Measurements from ENCODE around the gene LRRTM4. TPM values are rescaled to one million over a fixed set of nuclear protein-coding genes. Genes with fewer than 3 reads are reported as not detected.

LRRTM4 gene
- total and polyA plus RNA-seq, 2 donors (not counting 1 experiment from before 2014, with no cell fraction given): not detected

DNA sequence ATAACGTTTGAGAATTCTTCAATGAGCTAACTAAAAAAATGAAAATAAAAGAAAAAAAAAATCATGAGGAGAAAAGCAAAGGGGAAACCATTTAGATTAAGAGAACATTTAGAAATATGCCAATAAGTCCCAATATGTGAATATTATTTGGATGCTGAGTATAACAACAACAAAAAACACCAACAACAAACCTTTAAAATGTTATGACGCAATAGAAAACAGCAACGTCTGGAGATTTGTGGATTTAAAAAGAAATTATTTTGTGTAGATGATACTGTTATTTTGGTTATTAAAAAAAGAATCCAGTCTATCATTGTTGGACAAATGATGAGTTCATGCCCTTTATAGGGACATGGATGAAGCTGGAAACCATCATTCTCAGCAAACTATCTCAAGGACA lies 417.2 kb downstream of the LRRTM4 start:
- Histone ChIP-seq H3K36me3 (replicated peaks in 1 of 2; ENCODE audit: control extremely low read depth in 1 of 2, control insufficient read depth in 1 of 2, extremely low read depth in 1 of 2, insufficient read depth in 2 of 2, low read length in 1 of 2) (no peaks in the 10 kb centered on the region), H3K4me3 (ENCODE audit: control extremely low read depth in 1 of 5, extremely low read depth in 1 of 5, insufficient read depth in 1 of 5, low read depth in 2 of 5, low read length in 4 of 5) (no peak overlapping the region), H3K4me2 (replicated peaks; ENCODE audit: low read depth, low read length, poor library complexity, severe bottlenecking) (no peak overlapping the region), H3K9ac (ENCODE audit: low read length) (no peak overlapping the region), H3K27ac (ENCODE audit: low read length in 2 of 2) (no peak overlapping the region), H3K27me3 (replicated peaks in 1 of 4; ENCODE audit: control extremely low read depth in 1 of 4, control insufficient read depth in 3 of 4, insufficient read depth in 4 of 4, low read length in 3 of 4) (no peaks in the 10 kb centered on the region), H2AFZ (ENCODE audit: insufficient read depth, low read depth, low read length, poor library complexity, severe bottlenecking) (no peak overlapping the region), H3K4me1 (ENCODE audit: control insufficient read depth in 2 of 2, insufficient read depth in 2 of 2, low read length in 2 of 2) (no peaks in the 10 kb centered on the region), H4K20me1 (ENCODE audit: control insufficient read depth, insufficient read depth, low read length, poor library complexity, severe bottlenecking) (no peaks in the 10 kb centered on the region), H3K9me3 (ENCODE audit: control extremely low read depth in 1 of 3, control insufficient read depth in 2 of 3, insufficient read depth in 1 of 3, low read length in 2 of 3) (no peaks in the 10 kb centered on the region), H3K79me2 (ENCODE audit: control insufficient read depth, insufficient read depth, low read length) (no peaks in the 10 kb centered on the region)
- Mint-ChIP-seq H3K4me3 (no peak overlapping the region), H3K27me3 (no peaks in the 10 kb centered on the region), H3K27ac (no peak overlapping the region), H3K9me3 (ENCODE audit: insufficient read depth) (no peaks in the 10 kb centered on the region), H3K4me1 (no peaks in the 10 kb centered on the region)
- WGBS (ENCODE audit: insufficient coverage): no CpG with 5 or more reads among the region's 3 CpGs
- intact Hi-C loops (cut with micrococcal nuclease): no loop called here
- ChIA-PET CTCF (no interaction called here), POLR2A (no interaction called here)
- ATAC-seq (ENCODE audit: low read depth) (no peak), DNase-seq (no peak)
- TF ChIP-seq, protein P1, sequence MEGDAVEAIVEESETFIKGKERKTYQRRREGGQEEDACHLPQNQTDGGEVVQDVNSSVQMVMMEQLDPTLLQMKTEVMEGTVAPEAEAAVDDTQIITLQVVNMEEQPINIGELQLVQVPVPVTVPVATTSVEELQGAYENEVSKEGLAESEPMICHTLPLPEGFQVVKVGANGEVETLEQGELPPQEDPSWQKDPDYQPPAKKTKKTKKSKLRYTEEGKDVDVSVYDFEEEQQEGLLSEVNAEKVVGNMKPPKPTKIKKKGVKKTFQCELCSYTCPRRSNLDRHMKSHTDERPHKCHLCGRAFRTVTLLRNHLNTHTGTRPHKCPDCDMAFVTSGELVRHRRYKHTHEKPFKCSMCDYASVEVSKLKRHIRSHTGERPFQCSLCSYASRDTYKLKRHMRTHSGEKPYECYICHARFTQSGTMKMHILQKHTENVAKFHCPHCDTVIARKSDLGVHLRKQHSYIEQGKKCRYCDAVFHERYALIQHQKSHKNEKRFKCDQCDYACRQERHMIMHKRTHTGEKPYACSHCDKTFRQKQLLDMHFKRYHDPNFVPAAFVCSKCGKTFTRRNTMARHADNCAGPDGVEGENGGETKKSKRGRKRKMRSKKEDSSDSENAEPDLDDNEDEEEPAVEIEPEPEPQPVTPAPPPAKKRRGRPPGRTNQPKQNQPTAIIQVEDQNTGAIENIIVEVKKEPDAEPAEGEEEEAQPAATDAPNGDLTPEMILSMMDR (IDR thresholded peaks at IDR 0.05): no peak
- TF ChIP-seq EZH2 (IDR thresholded peaks at IDR 0.05; ENCODE audit: borderline replicate concordance, insufficient read depth, low read depth, low read length, poor library complexity, severe bottlenecking): no peak

DNA sequence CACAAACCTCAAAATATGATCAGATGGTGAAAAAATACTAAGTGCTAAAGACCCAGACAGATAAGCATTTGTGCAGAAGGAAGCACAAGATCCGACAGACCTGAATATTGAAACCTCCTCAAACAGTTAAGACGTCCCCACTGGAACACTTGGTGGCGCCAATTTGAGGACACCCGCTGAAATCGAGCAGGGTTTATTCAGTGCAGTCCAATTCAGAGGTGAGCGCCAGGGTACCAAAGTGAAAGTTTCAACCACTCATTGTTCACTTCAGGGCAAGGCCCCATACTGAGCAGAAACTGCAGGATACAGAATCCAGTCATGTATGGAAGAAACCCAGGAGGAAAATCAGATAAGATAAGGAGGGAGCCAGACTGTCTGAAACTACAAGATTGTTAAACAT lies 417.6 kb downstream of the LRRTM4 start:
- Histone ChIP-seq H3K4me1 (ENCODE audit: control insufficient read depth in 2 of 2, insufficient read depth in 2 of 2, low read length in 2 of 2) (no peaks in the 10 kb centered on the region), H3K79me2 (ENCODE audit: control insufficient read depth, insufficient read depth, low read length) (no peaks in the 10 kb centered on the region), H3K4me2 (replicated peaks; ENCODE audit: low read depth, low read length, poor library complexity, severe bottlenecking) (no peak overlapping the region), H4K20me1 (ENCODE audit: control insufficient read depth, insufficient read depth, low read length, poor library complexity, severe bottlenecking) (no peaks in the 10 kb centered on the region), H3K4me3 (ENCODE audit: control extremely low read depth in 1 of 5, extremely low read depth in 1 of 5, insufficient read depth in 1 of 5, low read depth in 2 of 5, low read length in 4 of 5) (no peak overlapping the region), H3K27ac (ENCODE audit: low read length in 2 of 2) (no peak overlapping the region), H3K9me3 (ENCODE audit: control extremely low read depth in 1 of 3, control insufficient read depth in 2 of 3, insufficient read depth in 1 of 3, low read length in 2 of 3) (no peaks in the 10 kb centered on the region), H3K36me3 (replicated peaks in 1 of 2; ENCODE audit: control extremely low read depth in 1 of 2, control insufficient read depth in 1 of 2, extremely low read depth in 1 of 2, insufficient read depth in 2 of 2, low read length in 1 of 2) (no peaks in the 10 kb centered on the region), H3K9ac (ENCODE audit: low read length) (no peak overlapping the region), H3K27me3 (replicated peaks in 1 of 4; ENCODE audit: control extremely low read depth in 1 of 4, control insufficient read depth in 3 of 4, insufficient read depth in 4 of 4, low read length in 3 of 4) (no peaks in the 10 kb centered on the region), H2AFZ (ENCODE audit: insufficient read depth, low read depth, low read length, poor library complexity, severe bottlenecking) (no peak overlapping the region)
- ATAC-seq (ENCODE audit: low read depth): no peak
- Mint-ChIP-seq H3K4me3 (no peak overlapping the region), H3K4me1 (no peaks in the 10 kb centered on the region), H3K27me3 (no peaks in the 10 kb centered on the region), H3K9me3 (ENCODE audit: insufficient read depth) (no peaks in the 10 kb centered on the region), H3K27ac (no peak overlapping the region)
- intact Hi-C loops (cut with micrococcal nuclease): no loop called here
- WGBS (ENCODE audit: insufficient coverage): 81% methylated on average over 5 of the region's 6 CpGs
- no peak for TF ChIP-seq EZH2 (IDR thresholded peaks at IDR 0.05; ENCODE audit: borderline replicate concordance, insufficient read depth, low read depth, low read length, poor library complexity, severe bottlenecking)
- TF ChIP-seq, protein P1 (IDR thresholded peaks at IDR 0.05): no peak
- POLR2A ChIA-PET: no interaction called here
- no peak for DNase-seq
- CTCF ChIA-PET: no interaction called here
